GM12878 (cell line): ENCODE measurements around the gene ITGA1. TPM values are rescaled to one million over a fixed set of nuclear protein-coding genes. Genes with fewer than 3 reads are reported as not detected.

Experiments used
- ATAC-seq: fragments of 200-7000 bp; cut with Tn5 transposase; 3 replicates; pipeline ENCODE4 v1.9.1; 2020; ENCODE audit warnings: mild to moderate bottlenecking, moderate library complexity
- BruUV-seq: library from RNA; stranded (reverse); fragments of 400-500 nt; replicated peaks from 2 replicates; lab custom pipeline; 2021; lab: Mats Ljungman, UMichigan
- CTCF ChIA-PET: fragments of 300-600 bp; sonication (Branson Sonifier 250); formaldehyde crosslinking; extraction: SDS; loops from one replicate; lab custom pipeline; 2021; ENCODE audit warnings: inconsistent platforms; lab: Yijun Ruan, JAX
- POLR2A ChIA-PET: fragments of 350-600 bp; formaldehyde crosslinking; extraction: SDS; loops from one replicate; lab custom pipeline; 2021; ENCODE audit warnings: inconsistent platforms; lab: Charles Lee
- RAD21 ChIA-PET: fragments of 300-600 bp; sonication (Branson Sonifier 250); formaldehyde crosslinking; loops from one replicate; lab custom pipeline; 2023; ENCODE audit warnings: antibody characterized with exemption; ENCODE audit not compliant: unreplicated experiment; lab: Charles Lee
- SMC1A ChIA-PET: fragments of 300-600 bp; sonication (Branson Sonifier 250); formaldehyde crosslinking; loops from one replicate; lab custom pipeline; 2023; ENCODE audit not compliant: unreplicated experiment, uncharacterized antibody; lab: Charles Lee
- DNase-seq: peaks from one replicate; pipeline ENCODE4 v3.0.0-alpha.2; 2011; ENCODE audit warnings: low read depth, low spot score
- FAIRE-seq: peaks from 3 replicates; lab custom pipeline; 2011; peaks lifted over from hg19 to GRCh38; lab: Jason Lieb, UNC
- H2AFZ ChIP-seq: 2 replicates; pipeline ENCODE4 v1.6.0; 2011; ENCODE audit warnings: low read depth, low read length, control low read depth; ENCODE audit not compliant: control insufficient read depth
- H3K27ac ChIP-seq: 2 replicates; pipeline ENCODE4 v1.5.1; 2011; ENCODE audit warnings: control low read depth; ENCODE audit not compliant: control insufficient read depth, insufficient read depth
- H3K27me3 ChIP-seq, 2 experiments: replicated peaks in 1 of 2; 2 replicates each; pipeline versions ENCODE4 v1.6.0 to v1.6.1; 2011; ENCODE audit warnings: low read length in 1 of 2; ENCODE audit not compliant: control insufficient read depth in 2 of 2, insufficient read depth in 2 of 2
- H3K36me3 ChIP-seq, 2 experiments: 2 replicates each; pipeline ENCODE4 v1.5.1; 2011; ENCODE audit warnings: low read length in 1 of 2; ENCODE audit not compliant: control insufficient read depth in 2 of 2, insufficient read depth in 2 of 2
- H3K4me1 ChIP-seq: 2 replicates; pipeline ENCODE4 v1.6.1; 2011; ENCODE audit warnings: mild to moderate bottlenecking, low read length, moderate library complexity, mixed read lengths; ENCODE audit not compliant: control insufficient read depth, insufficient read depth
- H3K4me2 ChIP-seq: 2 replicates; pipeline ENCODE4 v1.6.0; 2011; ENCODE audit warnings: control low read depth; ENCODE audit not compliant: control insufficient read depth, insufficient read depth
- H3K4me3 ChIP-seq: fragments of 200-600 bp; sonication (generic); 2 replicates; pipeline ENCODE4 v1.5.1; 2016
- H3K79me2 ChIP-seq: 2 replicates; pipeline ENCODE4 v1.6.0; 2011; ENCODE audit warnings: low read length; ENCODE audit not compliant: control insufficient read depth, insufficient read depth
- H3K9ac ChIP-seq: 2 replicates; pipeline ENCODE4 v1.8.0; 2011; ENCODE audit warnings: low read length, control low read depth, mixed read lengths; ENCODE audit not compliant: control insufficient read depth, insufficient read depth
- H3K9me3 ChIP-seq: replicated peaks from 3 replicates; pipeline ENCODE4 v1.5.1; 2011; ENCODE audit warnings: mild to moderate bottlenecking, low read length; ENCODE audit not compliant: control insufficient read depth, insufficient read depth
- H4K20me1 ChIP-seq: 2 replicates; pipeline ENCODE4 v1.6.0; 2011; ENCODE audit not compliant: control insufficient read depth, insufficient read depth
- ATF3 ChIP-seq: IDR thresholded peaks from 2 replicates; pipeline ENCODE4 v1.6.1; 2011; ENCODE audit warnings: low read depth, mild to moderate bottlenecking, low read length, moderate library complexity, borderline replicate concordance; ENCODE audit errors: extremely low read depth
- BACH1 ChIP-seq: fragments of 450-650 bp; IDR thresholded peaks from 2 replicates; pipeline ENCODE4 v1.6.1; 2017; ENCODE audit warnings: mild to moderate bottlenecking, borderline replicate concordance
- CBX3 ChIP-seq: fragments of 200-600 bp; sonication (generic); IDR thresholded peaks from 2 replicates; pipeline ENCODE4 v1.6.1; 2016; ENCODE audit warnings: low read depth, borderline replicate concordance
- FOS ChIP-seq: IDR thresholded peaks from 3 replicates; pipeline ENCODE4 v1.6.1; 2011; ENCODE audit warnings: borderline replicate concordance; ENCODE audit not compliant: insufficient read length; ENCODE audit errors: extremely low read depth
- LARP7 ChIP-seq: fragments of 450-650 bp; IDR thresholded peaks from 2 replicates; pipeline ENCODE4 v1.6.1; 2017; ENCODE audit warnings: mild to moderate bottlenecking
- SREBF2 ChIP-seq: IDR thresholded peaks from 2 replicates; pipeline ENCODE4 v1.6.1; 2012; ENCODE audit warnings: mild to moderate bottlenecking, low read length
- USF1 ChIP-seq: IDR thresholded peaks from 2 replicates; pipeline ENCODE4 v1.6.1; 2011; ENCODE audit warnings: borderline replicate concordance, low read depth, mild to moderate bottlenecking, moderate library complexity, mixed read lengths, low read length; ENCODE audit not compliant: insufficient read depth; ENCODE audit errors: extremely low read length
- USF2 ChIP-seq: IDR thresholded peaks from 2 replicates; pipeline ENCODE4 v1.6.1; 2011; ENCODE audit warnings: low read depth, low read length, improper control_type of control experiment, borderline replicate concordance
- ZNF207 ChIP-seq: fragments of 450-650 bp; IDR thresholded peaks from 2 replicates; pipeline ENCODE4 v1.6.1; 2014; ENCODE audit warnings: antibody characterized with exemption, mild to moderate bottlenecking, borderline replicate concordance
- ZNF217 ChIP-seq: fragments of 450-650 bp; IDR thresholded peaks from 2 replicates; pipeline ENCODE4 v1.6.1; 2017; ENCODE audit warnings: antibody characterized with exemption, mild to moderate bottlenecking
- WGBS: methylation state at CpG from one replicate; pipeline ENCODE4 v1.1.6; 2016; ENCODE audit warnings: low lambda C conversion rate; ENCODE audit not compliant: insufficient replicate concordance, insufficient coverage; ENCODE audit errors: missing lambda C conversion rate; 5-methylcytosine and 5-hydroxymethylcytosine counted together
- in situ Hi-C: fragments of 300-500 bp; cut with MboI; formaldehyde crosslinking; loops from 9 replicates; pipeline ENCODE4 v1.14.3; 2018; ENCODE audit warnings: mixed read lengths
- intact Hi-C: fragments of 100-400 bp; cut with micrococcal nuclease; formaldehyde crosslinking; loops from one replicate; pipeline ENCODE4 v1.14.2; 2022; ENCODE audit not compliant: unreplicated experiment
- polyA plus RNA-seq, 11 experiments: library from polyadenylated mRNA; depleted of rRNA in 4 of 11; unstranded in 6 of 11; stranded (reverse) in 5 of 11; fragments of >200 nt; fragmentation: Nextera tagmentation in 4 of 11; fragmentation: Illumina TruSeq in 1 of 11; extraction: Ambion mirVana in 4 of 11; extraction: Trizol in 1 of 11; gene quantifications; 1 replicate in 1 of 11; 2 replicates in 10 of 11; pipeline versions ENCODE4 v1.2.1 to v1.2.3, GENCODE V29; 2011 to 2016; ENCODE audit warnings: inconsistent platforms in 2 of 11, missing spikeins in 2 of 11, low read depth in 1 of 11
- total RNA-seq, 4 experiments: library from RNA; depleted of rRNA in 3 of 4; stranded (reverse); fragments of >200 nt in 3 of 4; fragmentation: Illumina TruSeq in 1 of 4; extraction: Trizol in 1 of 4; gene quantifications; 2 replicates each; pipeline versions ENCODE4 v1.2.1 to v1.2.3, GENCODE V29; 2013 to 2021
- TF ChIP-seq, protein P1 (sequence below): fragments of 450-650 bp; IDR thresholded peaks from 2 replicates; pipeline ENCODE4 v1.6.1; 2017; ENCODE audit warnings: mild to moderate bottlenecking, moderate library complexity
- TF ChIP-seq, protein P2 (sequence below): fragments of 450-650 bp; IDR thresholded peaks from 2 replicates; pipeline ENCODE4 v1.6.1; 2016; ENCODE audit warnings: mild to moderate bottlenecking, moderate library complexity, borderline replicate concordance

The ITGA1 gene
- total and polyA plus RNA-seq, 10 of the 15 experiments (the other 5 are each of a cell fraction or from before 2014, with no cell fraction given) = 0.02 to 0.56 (median 0.19) TPM

DNA sequence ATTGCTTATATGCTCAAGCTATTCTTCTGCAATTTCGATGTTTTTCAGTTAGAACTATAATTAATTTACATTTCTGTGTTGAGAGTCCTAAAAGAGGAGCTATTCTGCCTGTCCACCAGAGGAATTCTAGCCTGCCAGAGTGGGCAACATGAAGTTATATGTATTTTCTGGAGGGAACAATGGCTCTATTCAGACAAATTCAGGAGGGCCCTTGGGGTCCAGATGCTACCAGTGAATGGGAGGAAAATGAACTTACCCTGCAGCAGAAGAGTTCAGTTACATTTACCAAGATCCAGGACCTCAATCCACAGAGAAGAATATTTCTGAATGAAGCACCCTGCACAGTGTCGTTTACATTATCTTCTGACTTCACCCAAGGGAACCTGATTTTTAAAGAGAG lies 80.7 kb downstream of the ITGA1 start (continued):
- TF ChIP-seq, protein P1, sequence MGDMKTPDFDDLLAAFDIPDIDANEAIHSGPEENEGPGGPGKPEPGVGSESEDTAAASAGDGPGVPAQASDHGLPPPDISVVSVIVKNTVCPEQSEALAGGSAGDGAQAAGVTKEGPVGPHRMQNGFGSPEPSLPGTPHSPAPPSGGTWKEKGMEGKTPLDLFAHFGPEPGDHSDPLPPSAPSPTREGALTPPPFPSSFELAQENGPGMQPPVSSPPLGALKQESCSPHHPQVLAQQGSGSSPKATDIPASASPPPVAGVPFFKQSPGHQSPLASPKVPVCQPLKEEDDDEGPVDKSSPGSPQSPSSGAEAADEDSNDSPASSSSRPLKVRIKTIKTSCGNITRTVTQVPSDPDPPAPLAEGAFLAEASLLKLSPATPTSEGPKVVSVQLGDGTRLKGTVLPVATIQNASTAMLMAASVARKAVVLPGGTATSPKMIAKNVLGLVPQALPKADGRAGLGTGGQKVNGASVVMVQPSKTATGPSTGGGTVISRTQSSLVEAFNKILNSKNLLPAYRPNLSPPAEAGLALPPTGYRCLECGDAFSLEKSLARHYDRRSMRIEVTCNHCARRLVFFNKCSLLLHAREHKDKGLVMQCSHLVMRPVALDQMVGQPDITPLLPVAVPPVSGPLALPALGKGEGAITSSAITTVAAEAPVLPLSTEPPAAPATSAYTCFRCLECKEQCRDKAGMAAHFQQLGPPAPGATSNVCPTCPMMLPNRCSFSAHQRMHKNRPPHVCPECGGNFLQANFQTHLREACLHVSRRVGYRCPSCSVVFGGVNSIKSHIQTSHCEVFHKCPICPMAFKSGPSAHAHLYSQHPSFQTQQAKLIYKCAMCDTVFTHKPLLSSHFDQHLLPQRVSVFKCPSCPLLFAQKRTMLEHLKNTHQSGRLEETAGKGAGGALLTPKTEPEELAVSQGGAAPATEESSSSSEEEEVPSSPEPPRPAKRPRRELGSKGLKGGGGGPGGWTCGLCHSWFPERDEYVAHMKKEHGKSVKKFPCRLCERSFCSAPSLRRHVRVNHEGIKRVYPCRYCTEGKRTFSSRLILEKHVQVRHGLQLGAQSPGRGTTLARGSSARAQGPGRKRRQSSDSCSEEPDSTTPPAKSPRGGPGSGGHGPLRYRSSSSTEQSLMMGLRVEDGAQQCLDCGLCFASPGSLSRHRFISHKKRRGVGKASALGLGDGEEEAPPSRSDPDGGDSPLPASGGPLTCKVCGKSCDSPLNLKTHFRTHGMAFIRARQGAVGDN = no peak

GRCh38 chr5:52869391-52869790 lies 81.7 kb downstream of the ITGA1 start:
- POLR2A ChIA-PET = no interaction called here
- no peak for FAIRE-seq
- no peak for DNase-seq
- Histone ChIP-seq H3K36me3 (no peaks in the 10 kb centered on the region), H3K4me2 (no peak overlapping the region), H3K9ac (no peak overlapping the region), H3K4me3 (no peak overlapping the region), H3K4me1 (no peaks in the 10 kb centered on the region), H3K9me3 (no peaks in the 10 kb centered on the region), H3K27ac (no peak overlapping the region), H3K27me3 (no peaks in the 10 kb centered on the region; a peak in 1 of 4 replicates), H3K79me2 (no peaks in the 10 kb centered on the region), H2AFZ (no peak overlapping the region), H4K20me1 (no peaks in the 10 kb centered on the region)
- intact Hi-C loops (no loop called here), in situ Hi-C loops (no loop called here)
- CTCF ChIA-PET = no interaction called here
- ATAC-seq = no peak
- no TSS peak for BruUV-seq
- SMC1A ChIA-PET = interaction anchor here (0.7 kb wide), 1 partner anchor 475 kb away, joined by 3 read pairs; no protein-coding TSS in a partner anchor
- WGBS = 20% methylated on average over 4 of the region's 4 CpGs
- RAD21 ChIA-PET = no interaction called here
- TF ChIP-seq LARP7 (no peak), USF1 (no peak), ZNF207 (no peak), FOS (no peak), SREBF2 (no peak), BACH1 (no peak), CBX3 (no peak), ZNF217 (no peak), ATF3 (no peak), USF2 (no peak)
- TF ChIP-seq, protein P2, sequence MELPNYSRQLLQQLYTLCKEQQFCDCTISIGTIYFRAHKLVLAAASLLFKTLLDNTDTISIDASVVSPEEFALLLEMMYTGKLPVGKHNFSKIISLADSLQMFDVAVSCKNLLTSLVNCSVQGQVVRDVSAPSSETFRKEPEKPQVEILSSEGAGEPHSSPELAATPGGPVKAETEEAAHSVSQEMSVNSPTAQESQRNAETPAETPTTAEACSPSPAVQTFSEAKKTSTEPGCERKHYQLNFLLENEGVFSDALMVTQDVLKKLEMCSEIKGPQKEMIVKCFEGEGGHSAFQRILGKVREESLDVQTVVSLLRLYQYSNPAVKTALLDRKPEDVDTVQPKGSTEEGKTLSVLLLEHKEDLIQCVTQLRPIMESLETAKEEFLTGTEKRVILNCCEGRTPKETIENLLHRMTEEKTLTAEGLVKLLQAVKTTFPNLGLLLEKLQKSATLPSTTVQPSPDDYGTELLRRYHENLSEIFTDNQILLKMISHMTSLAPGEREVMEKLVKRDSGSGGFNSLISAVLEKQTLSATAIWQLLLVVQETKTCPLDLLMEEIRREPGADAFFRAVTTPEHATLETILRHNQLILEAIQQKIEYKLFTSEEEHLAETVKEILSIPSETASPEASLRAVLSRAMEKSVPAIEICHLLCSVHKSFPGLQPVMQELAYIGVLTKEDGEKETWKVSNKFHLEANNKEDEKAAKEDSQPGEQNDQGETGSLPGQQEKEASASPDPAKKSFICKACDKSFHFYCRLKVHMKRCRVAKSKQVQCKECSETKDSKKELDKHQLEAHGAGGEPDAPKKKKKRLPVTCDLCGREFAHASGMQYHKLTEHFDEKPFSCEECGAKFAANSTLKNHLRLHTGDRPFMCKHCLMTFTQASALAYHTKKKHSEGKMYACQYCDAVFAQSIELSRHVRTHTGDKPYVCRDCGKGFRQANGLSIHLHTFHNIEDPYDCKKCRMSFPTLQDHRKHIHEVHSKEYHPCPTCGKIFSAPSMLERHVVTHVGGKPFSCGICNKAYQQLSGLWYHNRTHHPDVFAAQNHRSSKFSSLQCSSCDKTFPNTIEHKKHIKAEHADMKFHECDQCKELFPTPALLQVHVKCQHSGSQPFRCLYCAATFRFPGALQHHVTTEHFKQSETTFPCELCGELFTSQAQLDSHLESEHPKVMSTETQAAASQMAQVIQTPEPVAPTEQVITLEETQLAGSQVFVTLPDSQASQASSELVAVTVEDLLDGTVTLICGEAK = no peak
